IMR-90 (cell line): ENCODE measurements around the gene OSBPL8.

Source experiments
- CTCF ChIP-seq: conservative IDR thresholded peaks from 2 replicates; pipeline ENCODE4 v1.5.1; 2012; ENCODE audit warnings: mild to moderate bottlenecking, low read depth, low read length, improper control_type of control experiment
- MAFK ChIP-seq: IDR thresholded peaks from 2 replicates; pipeline ENCODE4 v1.6.1; 2012; ENCODE audit warnings: low read depth, low read length, improper control_type of control experiment
- POLR2A ChIP-seq: IDR thresholded peaks from 2 replicates; pipeline ENCODE4 v1.6.1; 2012; ENCODE audit warnings: mild to moderate bottlenecking, low read depth, low read length

- TF ChIP-seq CTCF (no peak), POLR2A (no peak), MAFK (no peak)
These were observed 48.5 kb upstream of the OSBPL8 start for GRCh38 chr12:76608070-76608469.
